Osteocyte (in vitro differentiated cells): Measurements from ENCODE around the gene PAMR1. TPM values are rescaled to one million over a fixed set of nuclear protein-coding genes. Genes with fewer than 3 reads are reported as not detected.
A peak's percentile ranks its signal among the peaks of the same experiment; 100 is the strongest.

Experiments used
- DNase-seq: peaks from one replicate; pipeline ENCODE4 v3.0.0; 2021; ENCODE audit warnings: mixed read lengths; ENCODE audit not compliant: unreplicated experiment; ENCODE audit errors: extremely low spot score
- H3K27ac Mint-ChIP-seq: one replicate; pipeline ENCODE4 v1.8.0; 2021; ENCODE audit warnings: mild to moderate bottlenecking, mixed read lengths; ENCODE audit not compliant: unreplicated experiment
- H3K27me3 Mint-ChIP-seq: one replicate; pipeline ENCODE4 v1.8.0; 2021; ENCODE audit warnings: mixed read lengths; ENCODE audit not compliant: unreplicated experiment
- H3K36me3 Mint-ChIP-seq: one replicate; pipeline ENCODE4 v1.8.0; 2021; ENCODE audit warnings: mixed read lengths; ENCODE audit not compliant: unreplicated experiment
- H3K4me1 Mint-ChIP-seq: one replicate; pipeline ENCODE4 v1.8.0; 2021; ENCODE audit warnings: mixed read lengths; ENCODE audit not compliant: unreplicated experiment
- H3K4me3 Mint-ChIP-seq: one replicate; pipeline ENCODE4 v1.8.0; 2021; ENCODE audit warnings: mild to moderate bottlenecking, moderate library complexity, mixed read lengths; ENCODE audit not compliant: unreplicated experiment
- H3K9me3 Mint-ChIP-seq: one replicate; pipeline ENCODE4 v1.8.0; 2021; ENCODE audit warnings: mixed read lengths; ENCODE audit not compliant: unreplicated experiment
- total RNA-seq: library from RNA; stranded (reverse); gene quantifications from 2 replicates; pipeline ENCODE4 v1.2.1, GENCODE V29; 2021
- TF ChIP-seq, protein P1 (sequence below): fragments of 200-600 bp; sonication (generic); IDR thresholded peaks from 2 replicates; pipeline ENCODE4 v1.5.0; 2021; ENCODE audit warnings: antibody characterized with exemption, mild to moderate bottlenecking, moderate library complexity

Gene PAMR1
- total RNA-seq, 1 donor from 2014 or later = 4.4 TPM

DNA sequence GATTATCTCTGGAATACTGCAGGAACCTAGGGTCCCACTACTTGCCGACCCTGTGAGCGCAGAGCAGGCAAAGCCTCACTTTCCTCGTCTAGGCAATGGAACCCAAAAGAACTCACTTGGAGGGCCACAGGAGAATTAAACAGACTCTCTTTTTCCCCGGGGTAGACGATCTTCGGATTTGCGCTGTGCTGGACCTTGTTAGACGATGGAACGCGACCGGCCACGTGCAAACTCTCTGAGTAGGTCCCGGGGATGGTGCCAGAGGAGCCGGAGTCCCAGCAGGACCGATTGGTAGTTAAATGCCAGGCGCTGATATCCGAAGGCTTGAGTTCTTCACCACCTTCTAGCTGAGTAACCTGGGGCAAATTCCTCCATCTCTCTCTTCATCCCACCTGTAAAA lies 105.0 kb downstream of the PAMR1 start:
- Mint-ChIP-seq H3K9me3 (no peaks in the 10 kb centered on the region), H3K27ac (no peak overlapping the region), H3K27me3 (peaks cover 79% of the 10 kb centered on the region), H3K4me3 (peak overlapping the region; percentile 71), H3K36me3 (peaks cover 2% of the 10 kb centered on the region), H3K4me1 (peaks cover 29% of the 10 kb centered on the region)
- DNase-seq = no peak
- TF ChIP-seq, protein P1, sequence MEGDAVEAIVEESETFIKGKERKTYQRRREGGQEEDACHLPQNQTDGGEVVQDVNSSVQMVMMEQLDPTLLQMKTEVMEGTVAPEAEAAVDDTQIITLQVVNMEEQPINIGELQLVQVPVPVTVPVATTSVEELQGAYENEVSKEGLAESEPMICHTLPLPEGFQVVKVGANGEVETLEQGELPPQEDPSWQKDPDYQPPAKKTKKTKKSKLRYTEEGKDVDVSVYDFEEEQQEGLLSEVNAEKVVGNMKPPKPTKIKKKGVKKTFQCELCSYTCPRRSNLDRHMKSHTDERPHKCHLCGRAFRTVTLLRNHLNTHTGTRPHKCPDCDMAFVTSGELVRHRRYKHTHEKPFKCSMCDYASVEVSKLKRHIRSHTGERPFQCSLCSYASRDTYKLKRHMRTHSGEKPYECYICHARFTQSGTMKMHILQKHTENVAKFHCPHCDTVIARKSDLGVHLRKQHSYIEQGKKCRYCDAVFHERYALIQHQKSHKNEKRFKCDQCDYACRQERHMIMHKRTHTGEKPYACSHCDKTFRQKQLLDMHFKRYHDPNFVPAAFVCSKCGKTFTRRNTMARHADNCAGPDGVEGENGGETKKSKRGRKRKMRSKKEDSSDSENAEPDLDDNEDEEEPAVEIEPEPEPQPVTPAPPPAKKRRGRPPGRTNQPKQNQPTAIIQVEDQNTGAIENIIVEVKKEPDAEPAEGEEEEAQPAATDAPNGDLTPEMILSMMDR = no peak

DNA sequence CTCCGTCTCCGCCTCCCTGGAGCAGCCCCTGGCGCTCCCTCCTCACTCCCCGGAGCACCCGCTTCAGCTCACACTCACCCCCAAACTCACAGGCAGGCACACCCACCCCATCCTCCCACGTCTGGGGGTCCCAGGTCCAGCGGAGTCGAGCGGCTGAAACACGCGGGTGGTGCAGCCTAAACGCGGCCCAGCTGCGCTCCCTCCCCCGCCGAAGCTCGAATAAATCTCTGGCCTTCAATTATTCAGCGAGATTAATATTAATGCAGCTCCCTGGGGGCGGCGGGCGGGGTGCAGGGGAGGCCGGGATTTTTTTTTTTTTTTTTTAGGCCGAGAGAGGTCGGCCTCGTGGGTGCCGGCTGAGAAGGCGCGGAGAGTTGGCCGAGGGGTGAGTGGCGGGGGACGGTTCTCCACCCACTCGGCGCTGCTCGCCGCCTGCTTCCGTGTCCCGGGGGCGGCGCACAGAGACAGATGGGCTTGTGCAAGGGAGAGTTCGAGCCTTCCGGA lies 105.5 kb downstream of the PAMR1 start:
- H3K36me3 Mint-ChIP-seq = peaks cover 2% of the 10 kb centered on the region
- peak overlapping the region; percentile 71 for H3K4me3 Mint-ChIP-seq
- peaks cover 25% of the 10 kb centered on the region for H3K4me1 Mint-ChIP-seq
- no peak for DNase-seq
- no peaks in the 10 kb centered on the region for H3K9me3 Mint-ChIP-seq
- TF ChIP-seq, protein P1 = no peak
- no peak overlapping the region for H3K27ac Mint-ChIP-seq
- H3K27me3 Mint-ChIP-seq = peaks cover 80% of the 10 kb centered on the region

DNA sequence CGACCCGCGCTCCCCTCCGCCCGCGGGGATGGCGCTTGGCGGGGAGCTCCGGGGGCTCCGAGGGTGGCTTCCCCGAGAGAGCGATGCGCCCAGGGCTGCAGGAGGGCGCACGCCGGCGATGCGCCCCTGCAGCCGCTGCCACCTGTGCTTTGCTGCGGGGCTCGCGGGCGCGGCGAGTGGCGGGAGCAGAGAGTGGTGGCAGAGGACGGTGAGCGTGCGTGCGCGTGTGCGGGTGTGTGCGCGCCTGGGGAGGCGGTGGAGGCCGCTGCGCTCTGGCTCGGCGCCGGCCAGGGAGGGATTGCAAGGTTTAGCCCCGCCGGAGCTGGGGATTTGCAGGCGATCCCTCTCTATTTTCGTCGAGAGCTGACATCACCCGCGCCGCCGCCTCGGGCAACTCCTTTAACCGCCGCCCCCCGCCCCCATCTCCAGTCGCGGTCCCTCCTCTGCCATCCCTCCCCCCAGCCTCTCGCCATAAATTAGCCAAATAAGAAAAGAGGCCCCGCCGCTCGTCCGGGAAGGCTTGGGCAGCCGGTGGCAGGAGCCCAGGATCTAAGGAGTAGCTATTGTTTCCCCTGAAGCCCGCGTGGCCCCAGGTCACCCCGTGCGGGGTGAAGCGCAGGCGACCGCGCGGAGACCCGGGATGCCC lies 106.1 kb downstream of the PAMR1 start, which contains the start of gene SLC1A2:
Gene SLC1A2 (minus strand): TSS at position 375 of the 646 bp plus-strand sequence. CDS start 592 bp downstream, outside the sequence.
- TF ChIP-seq, protein P1 = no peak

DNA sequence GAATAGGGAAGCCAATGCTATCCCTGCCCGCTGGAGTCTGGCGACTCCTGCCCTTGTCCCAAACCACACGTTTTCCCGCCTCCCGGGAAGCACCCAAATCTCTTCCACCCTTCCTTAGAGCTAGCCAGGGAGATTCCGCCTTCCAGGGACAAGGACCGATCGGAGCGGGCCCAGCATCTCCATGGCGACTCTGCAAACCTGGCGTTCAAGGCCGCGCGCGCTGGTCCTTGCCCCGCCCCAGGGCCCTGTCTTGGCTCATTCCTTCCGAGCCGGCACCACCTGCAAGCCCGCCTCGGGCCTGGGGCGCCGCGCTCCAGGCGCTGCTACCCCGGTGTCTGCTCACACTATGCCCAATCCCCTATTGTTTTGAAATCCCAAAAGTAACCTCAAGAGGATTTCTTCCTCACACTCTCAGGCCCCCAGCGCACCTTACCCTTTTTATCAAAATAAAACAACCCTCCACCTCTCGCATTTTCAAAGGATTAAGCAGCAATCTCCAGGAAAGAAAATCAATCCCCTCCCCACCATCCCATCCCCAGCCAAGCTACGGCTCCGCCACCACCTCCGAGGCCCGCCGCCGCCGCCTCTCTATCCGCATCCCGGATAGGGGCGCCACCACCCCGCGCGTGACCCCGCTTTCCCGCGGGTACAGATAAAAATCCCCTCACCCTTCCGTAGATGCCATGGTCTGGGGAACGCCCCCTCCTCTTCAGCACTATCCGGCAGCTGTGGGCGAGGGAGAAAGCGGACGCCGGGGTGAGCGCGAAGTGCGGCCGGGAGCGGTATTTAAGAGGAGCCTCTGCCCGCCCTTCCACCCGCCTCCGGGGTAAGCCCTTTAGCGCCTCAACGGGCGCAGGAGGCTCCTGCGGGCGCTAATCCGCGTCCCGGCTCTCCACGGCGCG lies 106.9 kb downstream of the PAMR1 start:
- H3K36me3 Mint-ChIP-seq = peaks cover 2% of the 10 kb centered on the region
- no peak for DNase-seq
- peaks cover 89% of the 10 kb centered on the region for H3K27me3 Mint-ChIP-seq
- H3K4me1 Mint-ChIP-seq = peaks cover 23% of the 10 kb centered on the region
- H3K4me3 Mint-ChIP-seq = peak overlapping the region; percentile 71
- H3K27ac Mint-ChIP-seq = no peak overlapping the region
- H3K9me3 Mint-ChIP-seq = no peaks in the 10 kb centered on the region
- TF ChIP-seq, protein P1 = no peak

More for the DNA sequence above, 106.1 kb downstream of the PAMR1 start, which contains the start of gene SLC1A2:
- H3K9me3 Mint-ChIP-seq = no peaks in the 10 kb centered on the region
- peak within 1 kb of the TSS; percentile 71 for H3K4me3 Mint-ChIP-seq
- no peak for DNase-seq
- H3K27me3 Mint-ChIP-seq = peaks cover 86% of the 10 kb centered on the region
- H3K27ac Mint-ChIP-seq = no peak within 1 kb of the TSS
- H3K36me3 Mint-ChIP-seq = peaks cover 2% of the 10 kb centered on the region
- H3K4me1 Mint-ChIP-seq = peaks cover 25% of the 10 kb centered on the region

DNA sequence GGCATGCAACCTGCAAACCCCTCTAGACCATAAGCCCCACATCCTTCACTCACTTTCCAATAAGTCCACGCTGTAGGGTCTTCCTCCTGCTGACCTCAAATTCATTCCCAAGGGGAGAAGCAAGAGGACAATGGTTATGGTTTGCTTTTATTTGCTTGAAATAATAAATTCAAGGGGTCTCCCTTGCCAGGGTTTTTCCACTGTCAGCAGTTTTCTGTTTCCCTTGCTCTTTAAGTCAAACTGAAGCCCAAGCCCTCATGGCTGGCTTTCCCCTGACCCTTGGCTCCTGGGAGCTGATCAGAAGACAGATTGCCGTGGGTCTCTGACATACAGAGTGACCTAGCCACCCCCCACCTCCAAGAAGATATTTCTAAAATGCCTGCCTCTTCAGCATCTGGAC lies 109.9 kb downstream of the PAMR1 start:
- Mint-ChIP-seq H3K27ac (no peak overlapping the region), H3K9me3 (no peaks in the 10 kb centered on the region), H3K4me1 (peaks cover 16% of the 10 kb centered on the region), H3K27me3 (peaks cover 79% of the 10 kb centered on the region), H3K36me3 (peaks cover 2% of the 10 kb centered on the region), H3K4me3 (no peak overlapping the region)
- no peak for DNase-seq
- TF ChIP-seq, protein P1 = no peak
